NCI-H2029 (cell line): ENCODE measurements around the gene MGAT5.
A peak's percentile ranks its signal among the peaks of the same experiment; 100 is the strongest.

Experiments
- DNase-seq: peaks from one replicate; lab custom pipeline; 2025; lab: John Stamatoyannopoulos, UW

Gene MGAT5

DNA sequence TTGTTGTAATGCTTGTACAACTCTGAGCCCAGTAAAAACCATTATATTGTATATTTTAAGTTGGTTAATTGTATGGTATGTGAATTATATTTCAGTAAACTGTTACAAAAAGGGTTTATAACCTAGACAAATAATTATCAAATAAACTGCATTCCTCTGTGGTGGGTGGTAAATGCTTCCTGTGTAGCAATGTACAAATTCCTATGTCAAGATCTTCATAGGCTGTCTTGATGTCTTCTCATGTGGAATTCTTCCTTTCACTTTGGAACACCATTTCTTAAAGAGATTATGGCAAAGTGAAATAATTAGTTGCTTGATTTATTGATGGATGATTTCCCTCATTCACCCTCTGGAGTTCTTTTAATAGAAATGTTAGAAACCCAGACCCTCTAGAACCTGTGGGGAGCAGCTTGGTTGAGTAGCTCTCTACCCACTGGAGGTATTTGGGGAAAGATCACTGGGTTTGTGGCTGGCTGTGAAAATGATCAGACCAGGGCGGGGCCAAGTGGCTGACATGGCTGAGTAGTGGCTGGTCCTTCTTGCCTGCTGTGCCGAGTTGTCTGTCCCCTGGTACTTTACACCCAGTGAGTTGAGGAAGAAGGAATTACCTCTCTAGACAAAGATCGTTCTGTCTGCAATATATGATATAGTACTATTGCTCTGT lies 22.4 kb upstream of the MGAT5 start:
- no peak for DNase-seq

DNA sequence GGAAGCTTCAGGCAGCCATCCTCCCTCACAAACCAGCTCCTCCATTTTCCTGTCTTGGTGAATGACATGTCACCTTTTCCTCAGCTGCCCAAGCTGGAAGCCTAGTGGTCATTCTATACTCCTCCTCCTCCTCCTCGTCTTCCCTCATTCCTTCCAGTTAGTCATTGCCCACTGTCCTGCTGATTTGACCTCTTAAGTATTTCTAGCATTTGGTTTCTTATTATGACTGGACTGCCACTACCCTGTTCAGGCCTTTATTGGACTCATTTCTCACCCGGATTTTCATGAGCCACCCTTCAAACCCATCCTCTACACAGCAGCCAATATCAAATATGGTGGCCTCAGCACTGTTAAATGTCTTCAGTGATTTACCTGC lies 21.9 kb upstream of the MGAT5 start:
- DNase-seq, result no peak

DNA sequence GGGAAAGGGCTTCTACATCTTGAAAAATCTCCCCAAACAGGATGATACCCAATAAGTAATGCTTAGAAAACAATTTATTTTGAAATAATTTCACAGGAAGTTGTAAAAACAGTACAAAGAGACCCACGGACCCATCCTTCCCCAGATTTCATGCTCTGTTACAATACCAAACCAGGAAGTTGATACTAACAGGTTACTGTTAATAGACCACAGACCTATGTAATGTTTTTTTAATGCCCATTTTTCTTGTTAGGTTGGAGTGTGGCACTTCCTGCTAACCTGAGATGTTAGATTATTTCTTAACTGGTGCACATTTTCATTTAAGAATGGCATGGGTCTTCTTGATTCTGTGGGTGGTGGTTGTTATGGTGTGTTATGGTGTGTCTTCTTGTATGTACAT lies 21.4 kb upstream of the MGAT5 start:
- no peak for DNase-seq

DNA sequence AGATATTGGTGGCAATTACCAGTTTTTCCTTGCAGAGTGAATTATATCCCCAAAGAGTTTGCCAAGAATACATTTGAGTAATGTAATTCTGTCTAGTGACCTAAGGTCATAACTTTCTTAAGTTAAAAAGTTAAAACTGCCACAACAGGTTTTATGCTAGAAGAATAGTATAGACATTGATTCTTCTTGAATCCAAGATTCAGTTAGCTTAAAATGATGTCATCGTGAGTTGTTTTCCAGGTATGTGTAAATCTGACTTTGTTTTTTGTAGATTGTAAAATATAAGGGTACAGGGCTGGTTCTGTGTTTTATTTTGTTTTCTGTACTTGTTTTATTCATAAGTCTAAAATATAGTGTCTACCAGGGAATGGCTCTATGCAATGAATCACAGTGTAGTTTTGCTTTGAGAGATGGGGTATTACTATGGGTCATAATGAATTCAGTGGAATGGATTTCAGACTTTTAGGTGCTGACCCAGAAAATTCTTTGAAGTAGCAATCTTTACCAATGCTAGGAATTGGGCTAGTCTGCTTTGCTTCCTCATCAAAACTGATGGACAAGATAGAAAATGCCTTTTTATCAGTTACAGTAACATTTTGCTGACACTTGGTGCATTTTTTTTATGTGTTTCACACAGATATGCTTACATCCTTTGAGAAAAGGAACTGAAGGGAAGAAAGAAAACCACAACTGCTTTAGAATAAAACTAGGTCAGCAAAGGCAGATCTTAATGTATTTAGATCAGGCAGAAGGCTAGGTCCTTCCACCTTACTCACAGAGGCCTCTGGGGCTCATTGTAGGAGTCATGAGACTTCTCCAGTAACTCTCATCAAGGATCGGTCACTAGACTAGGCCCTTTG lies 20.8 kb upstream of the MGAT5 start:
- DNase-seq, result no peak

DNA sequence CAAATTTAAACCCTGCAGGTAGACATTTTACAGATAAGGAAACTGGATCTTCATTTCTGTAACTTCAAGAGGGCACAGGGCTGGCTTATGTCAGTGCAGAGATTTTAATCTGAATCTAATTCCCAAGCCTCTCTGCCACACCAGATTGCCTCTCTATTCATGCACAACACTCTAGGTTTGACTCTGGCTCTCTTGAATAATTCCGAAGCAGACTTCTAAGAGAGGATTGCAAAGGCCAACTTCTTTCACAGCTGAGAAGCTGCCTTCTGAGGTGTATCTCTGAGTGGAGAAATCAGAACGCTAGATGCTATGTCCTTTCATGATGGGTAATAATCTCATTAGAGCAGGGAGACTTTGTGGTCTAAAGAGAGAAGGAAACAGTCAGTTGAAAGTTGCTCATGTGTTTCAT lies 20.1 kb upstream of the MGAT5 start:
- DNase-seq, result no peak

DNA sequence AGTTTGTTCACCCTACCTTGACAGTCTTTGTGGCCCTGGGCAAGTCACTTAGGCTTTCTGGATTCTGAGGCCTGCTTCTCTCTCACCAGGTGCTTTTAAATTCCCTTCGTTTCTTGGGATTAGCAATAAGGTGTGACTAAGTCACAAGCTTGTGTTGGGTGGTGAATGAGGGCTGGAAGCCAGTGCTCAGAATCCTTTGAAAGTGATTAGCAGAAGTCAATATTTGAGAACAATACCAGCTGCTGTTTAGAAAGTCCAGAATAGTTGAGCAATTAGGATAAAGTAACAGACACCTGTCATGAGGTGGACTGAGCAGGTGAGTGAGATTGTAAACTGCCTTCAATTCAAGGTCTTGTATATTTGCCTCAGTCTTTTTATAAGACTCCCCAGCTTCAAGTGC lies 19.3 kb upstream of the MGAT5 start:
- DNase-seq, result no peak

DNA sequence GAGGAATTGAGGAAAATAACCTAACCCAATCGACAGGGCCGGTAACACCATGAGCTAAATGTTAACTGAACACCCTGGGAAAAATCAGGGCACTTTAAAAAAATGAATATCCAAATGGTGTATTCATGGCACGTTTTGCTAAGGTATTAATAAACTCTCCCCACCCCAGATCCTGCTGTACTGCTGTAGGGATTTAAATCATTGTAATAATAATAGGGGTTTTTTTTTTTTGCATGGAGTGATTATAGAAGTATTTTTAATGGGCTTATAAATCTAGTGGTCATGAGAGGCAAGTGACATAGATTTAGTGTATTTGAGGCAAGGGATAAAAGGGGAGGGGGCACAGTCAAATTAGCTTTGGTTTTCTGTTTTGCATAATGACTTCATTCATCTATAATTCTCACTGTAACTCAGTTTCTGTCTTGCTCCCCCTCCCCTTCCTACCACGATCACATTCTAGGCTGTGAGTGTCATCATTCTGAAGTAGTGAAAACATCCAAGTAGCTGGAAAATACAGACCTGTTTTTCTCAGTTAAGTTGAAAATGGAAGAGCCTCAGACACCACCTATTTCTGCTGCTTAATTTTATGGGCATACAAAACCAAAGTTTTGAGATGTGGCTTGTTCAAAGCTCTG lies 18.2 kb upstream of the MGAT5 start:
- no peak for DNase-seq

DNA sequence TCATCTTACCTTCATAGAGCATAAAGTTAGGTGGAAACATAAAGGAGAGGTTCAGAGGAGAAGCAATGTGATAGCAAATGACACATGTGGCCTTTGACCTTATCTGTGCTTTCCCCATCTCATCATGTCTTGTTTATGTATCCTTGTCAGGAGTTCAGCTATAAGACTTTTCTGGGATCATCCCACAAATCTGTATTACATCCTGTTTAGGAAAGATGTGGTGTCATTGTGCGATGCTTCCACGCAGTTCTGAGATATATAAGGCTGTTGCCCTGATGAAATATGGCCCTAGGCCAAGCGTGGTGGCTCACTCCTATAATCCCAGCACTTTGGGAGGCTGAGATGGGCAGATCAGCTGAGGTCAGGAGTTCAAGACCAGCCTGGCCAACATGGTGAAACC lies 15.5 kb upstream of the MGAT5 start:
- no peak for DNase-seq

DNA sequence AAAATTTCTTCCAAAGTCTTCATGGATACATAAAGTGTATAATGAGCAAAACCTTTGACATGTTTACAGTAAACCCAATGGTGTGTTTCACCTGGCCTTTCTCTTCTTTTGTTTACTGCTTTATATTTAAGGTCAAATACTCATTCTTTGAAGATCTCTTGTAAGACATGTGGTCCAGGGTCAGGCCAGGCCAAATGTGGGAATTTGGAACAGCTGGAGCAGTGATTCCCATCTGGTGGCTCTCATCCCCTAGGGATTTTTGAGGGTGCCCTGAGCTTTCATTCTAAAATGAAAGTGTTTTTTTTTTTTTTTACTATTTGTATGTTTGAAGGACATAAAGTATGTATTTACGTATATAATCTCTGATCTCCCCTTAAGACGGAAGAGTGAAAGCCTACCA lies 13.8 kb upstream of the MGAT5 start:
- no peak for DNase-seq

DNA sequence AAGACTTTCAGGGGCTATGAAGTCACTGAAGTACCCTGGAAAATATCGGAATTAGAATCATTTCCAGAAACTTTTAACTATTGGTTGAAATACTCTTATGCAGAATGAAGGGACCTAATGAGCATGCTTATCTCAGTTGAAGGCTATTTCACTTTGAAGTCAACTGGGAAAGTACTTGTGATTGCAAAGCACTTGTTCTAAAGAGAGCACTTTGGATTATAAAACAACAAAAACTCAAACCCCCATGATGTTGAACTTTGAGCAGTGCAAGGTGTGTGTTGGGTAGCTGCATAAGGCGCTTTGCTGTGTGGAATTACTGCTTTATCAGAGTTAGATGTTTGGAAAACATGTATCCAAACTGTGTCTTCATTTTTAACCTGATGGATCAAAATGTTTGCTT lies 12.0 kb upstream of the MGAT5 start:
- DNase-seq, result no peak

DNA sequence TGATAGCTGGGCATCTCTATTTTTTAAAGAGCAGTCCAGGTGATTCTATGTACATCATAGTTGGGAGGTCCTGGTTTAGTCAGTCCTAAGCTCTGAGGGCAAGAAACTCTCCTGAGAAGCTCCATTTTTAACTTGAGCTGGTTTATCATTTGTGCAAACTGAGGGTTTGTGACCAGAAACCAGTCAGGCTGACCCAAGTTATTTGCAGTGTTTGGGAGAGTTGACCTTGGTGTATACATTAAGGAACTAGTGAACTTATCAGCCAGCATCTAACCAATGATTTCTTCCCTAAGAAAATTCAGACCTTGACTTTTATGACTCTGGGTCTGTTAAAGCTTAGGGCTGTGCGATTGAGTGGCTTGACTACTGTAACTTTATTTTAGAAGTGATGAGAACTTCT lies 10.6 kb upstream of the MGAT5 start:
- no peak for DNase-seq

DNA sequence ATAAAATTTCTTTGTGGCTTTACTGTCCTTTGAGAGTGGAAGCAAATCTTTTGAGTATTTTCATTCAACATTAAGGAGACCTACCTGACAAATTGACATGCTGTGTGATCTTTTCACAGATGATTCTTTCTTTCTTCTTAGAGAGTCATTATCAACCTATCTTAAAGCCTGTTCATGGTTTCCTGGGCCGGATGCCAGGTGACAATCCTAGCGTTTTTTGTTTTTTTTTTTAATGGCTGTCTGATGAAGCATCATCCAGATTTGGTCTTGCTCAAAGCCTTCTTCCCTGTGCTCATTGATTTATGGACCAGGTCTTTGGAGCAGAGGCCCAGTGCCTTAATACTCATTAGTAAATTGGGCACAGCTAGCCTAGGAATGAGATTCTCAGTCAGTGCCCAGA lies 9.8 kb upstream of the MGAT5 start:
- DNase-seq, result no peak

DNA sequence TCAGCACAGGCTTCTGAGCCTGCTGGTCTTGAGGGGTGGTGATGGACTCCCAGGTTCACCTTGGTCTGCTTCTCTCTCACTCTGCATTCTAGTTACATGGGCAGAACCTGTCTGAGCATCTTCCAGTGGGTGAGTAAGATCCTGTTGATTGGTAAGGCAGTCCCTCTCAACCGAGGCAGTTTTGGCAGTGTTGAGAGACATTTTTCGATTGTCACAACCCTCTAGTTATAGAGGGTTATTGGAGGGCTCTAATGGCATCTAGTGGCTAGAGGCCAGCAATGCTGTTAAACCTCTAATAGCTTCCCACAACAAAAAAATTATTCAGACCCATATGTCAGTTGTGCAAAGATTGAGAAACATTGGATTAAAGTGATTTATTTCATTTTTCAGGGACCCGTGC lies 9.3 kb upstream of the MGAT5 start:
- no peak for DNase-seq

DNA sequence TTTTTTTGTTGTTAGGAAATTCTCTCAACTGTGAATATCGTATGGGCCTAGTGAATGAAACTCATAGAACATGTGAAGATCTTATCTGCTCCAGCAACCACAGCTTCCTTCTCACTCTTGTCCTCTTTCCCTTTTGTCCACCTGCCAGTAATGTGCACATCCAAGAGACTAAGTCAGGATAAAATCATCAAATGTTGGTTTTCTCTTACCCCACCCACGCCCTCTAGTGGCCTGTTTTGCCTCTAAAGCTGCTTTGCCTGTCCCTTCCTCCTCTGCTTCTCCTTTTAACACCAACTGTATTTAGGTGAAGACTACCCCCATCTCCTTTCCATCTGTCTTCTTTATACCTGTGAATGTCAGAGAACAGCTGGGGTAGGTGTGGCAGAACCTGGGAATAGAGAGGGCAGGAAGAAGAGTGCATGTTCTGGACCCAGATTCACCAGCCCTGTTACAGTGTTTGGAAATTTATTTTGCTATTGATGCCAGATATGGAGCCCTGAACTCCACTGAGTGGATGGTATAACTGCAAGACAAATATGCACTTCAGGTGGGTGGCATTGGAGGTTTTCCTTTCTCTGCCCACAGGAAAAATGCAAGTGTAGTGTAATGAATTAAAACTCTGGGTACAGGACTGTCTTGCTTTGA lies 8.4 kb upstream of the MGAT5 start:
- peak; percentile 67 for DNase-seq

DNA sequence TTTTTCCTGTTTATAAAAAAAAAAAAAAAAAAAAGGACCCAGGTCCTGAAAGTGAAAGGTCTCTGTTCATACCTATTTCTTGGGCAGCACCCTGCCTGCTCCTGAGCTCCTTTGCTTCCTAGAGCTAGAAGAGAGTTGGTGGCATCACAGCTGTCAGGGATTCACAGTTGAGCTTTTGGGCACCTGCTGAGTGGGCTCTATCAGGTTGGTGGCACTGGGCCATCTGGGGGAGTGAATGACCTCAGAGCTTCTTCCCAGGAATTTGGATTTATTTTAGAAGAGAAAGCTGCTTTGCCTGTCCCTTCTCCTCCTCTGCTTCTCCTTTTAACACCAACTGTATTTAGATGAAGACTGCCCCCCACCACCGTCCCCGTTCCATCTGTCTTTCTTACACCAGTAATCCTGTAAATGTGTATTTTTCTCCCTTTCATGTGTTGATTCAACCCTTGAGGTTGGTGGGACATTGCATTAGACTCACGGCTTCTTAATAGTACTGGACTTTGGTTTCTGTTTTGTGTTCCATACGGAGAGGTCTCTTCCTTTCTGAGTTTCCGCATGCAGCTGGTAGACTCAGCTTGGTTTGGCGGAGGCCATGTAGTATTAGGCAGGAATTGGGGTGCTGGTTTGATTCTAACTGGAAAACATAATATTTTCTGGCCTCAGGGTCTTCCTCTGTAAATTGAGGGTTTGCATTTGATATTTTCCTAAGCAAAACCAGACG lies 7.6 kb upstream of the MGAT5 start:
- DNase-seq, result no peak

DNA sequence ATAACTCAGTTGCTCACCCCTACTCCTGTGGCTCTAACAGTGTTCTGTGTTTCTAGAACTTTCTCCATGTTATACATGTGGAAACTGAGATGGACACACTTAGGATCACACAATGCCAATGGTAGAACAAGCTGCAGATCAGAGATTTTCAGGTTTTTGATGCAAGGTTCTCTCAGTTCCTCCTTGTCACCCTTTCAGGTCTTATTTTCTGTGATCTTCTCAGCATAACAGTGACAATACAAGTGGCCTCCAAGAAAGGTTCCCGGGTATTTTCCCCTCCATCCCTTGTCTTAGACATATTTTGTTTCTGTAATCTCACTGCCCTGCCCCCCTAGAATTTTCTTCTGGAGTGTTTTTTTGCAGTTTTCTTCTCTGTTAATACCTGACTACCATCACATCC lies 6.2 kb upstream of the MGAT5 start:
- DNase-seq, result no peak

DNA sequence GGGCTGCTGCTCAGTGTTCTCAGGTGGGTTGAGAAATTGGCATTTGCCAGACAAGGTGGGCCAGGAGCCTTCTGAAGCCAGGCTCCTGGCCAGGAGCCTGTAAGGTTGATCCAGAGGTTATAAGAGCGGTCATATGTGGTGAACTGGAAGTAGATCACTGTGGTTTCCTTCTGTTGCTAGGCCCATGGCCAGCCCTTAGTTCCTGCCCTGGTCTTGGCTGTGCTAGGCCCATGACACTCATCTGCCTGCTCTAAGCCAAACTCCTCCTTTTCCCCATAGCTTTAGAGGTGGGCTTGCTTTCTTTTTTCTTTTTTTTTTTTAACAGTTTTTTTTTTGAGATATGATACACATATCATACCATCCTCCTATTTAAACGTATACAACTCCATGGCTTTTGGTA lies 5.0 kb upstream of the MGAT5 start:
- no peak for DNase-seq

DNA sequence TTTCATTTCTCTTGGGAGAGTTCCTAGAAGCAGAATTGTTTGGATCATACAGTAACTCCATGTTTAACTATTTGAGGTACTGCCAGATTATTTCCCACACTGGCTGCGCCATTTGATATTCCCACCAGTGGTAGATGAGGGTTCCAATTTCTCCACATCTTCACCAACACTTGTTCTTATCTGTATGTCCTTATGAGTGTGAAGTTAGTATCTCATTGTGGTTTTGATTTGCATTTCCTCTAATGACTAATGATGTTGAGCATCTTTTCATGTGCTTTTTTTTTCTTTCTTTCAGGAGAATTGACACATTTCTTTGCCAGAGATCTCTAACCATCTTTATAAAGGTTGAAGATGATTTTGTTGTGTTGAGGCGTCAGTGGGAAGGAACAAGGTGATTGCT lies 4.1 kb upstream of the MGAT5 start:
- no peak for DNase-seq

DNA sequence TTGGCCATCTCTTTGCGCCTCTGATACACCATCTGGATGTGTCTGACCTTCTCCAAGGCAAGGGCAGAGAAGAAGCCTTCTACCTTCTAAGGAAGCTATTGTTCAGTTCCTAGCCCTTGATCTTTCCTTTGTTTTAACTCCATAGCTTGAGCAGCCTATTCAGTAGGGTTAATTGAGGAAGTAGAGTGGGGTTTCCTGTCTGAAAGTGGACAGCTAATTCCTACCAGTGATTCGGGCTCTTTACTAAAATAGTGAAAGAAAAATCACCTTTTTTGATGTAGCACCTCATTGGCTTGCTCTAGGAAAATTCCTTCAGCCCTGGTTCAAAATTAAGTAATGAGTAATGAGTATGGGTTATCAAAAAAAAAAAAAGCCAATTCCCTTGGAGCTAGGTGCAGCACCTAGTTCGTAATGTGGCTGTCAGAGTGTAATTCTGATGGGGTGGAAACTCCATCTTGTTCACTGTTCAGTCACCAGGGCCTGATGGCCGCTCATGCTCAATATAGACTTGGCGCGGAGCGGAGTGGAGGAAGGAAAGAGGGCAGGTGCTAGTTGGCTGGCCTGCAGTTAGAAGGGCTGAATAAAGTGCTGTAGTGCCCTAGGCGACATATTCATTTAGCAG lies 2.9 kb upstream of the MGAT5 start:
- no peak for DNase-seq

DNA sequence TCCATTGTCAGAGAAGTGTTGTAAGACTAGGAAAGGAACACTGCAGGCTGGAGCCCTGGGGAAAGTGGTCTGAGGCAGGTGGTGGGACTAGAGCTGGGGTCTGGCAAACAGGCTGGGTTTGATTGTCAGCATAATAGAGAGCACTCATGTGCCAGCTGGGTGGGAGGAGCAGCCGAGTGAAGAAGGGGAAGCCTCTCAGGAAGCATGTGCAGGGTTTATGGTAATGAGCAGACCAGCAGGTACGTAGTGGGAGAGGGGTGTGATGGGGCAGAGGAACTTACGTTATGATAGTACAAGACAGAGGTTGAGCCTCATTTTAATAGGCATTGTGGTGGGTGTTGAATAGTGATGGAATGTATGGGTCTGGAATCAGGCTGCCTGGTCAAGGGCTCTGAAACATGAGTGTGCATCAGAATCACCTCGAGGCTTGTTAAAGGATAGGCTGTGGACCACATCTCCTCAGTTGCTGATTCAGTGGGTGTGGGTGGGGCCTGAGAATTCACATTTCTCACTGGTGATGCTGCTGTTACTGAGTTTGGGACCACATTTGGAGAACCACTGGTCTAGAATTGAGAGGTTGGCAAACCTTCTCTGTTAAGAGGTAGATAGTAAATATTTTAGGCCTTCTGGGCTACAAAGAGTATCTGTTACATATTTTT lies 1.7 kb upstream of the MGAT5 start:
- DNase-seq, result peak; percentile 46

DNA sequence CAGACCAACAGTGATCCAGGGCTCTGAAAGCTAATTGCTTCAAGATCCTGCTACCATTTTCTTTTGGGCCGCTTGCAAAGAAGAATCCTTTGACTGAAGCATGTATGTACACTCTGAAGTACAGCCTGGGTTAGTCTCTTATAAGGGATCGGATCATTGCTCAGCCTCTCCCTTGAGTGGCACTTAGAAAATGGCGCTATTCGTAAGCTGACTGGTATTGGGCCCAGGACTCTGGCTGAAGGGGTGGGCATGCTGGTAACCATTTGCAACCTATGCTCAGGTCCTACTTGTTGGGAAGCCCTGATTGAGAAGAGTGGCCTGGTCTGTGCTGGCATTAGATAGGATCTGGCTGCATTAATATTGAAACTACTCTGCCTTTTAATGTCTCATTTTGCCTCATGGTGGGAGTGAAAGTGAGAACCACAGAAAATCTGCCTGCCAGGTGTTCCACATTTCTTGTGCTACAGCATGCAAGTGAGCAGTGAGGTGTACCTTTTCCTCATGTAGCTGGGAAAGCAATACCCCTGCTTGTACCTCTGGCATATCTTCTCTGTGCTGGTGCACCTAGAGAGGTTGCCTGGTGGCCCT lies 661 bp upstream of the MGAT5 start:
- DNase-seq, result peak; percentile 34
